H1 (cell line): Measurements from ENCODE around the gene FANCD2. TPM values are rescaled to one million over a fixed set of nuclear protein-coding genes. Genes with fewer than 3 reads are reported as not detected.

Experiments
- CTCF ChIA-PET: fragments of 300-600 bp; sonication (Branson Sonifier 250); formaldehyde crosslinking; loops from one replicate; lab custom pipeline; 2021; ENCODE audit not compliant: partially characterized antibody; lab: Charles Lee
- POLR2A ChIA-PET: fragments of 300-600 bp; sonication (Branson Sonifier 250); formaldehyde crosslinking; loops from one replicate; lab custom pipeline; 2021; ENCODE audit warnings: inconsistent platforms; ENCODE audit not compliant: partially characterized antibody; lab: Charles Lee
- DNase-seq, 2 experiments: peaks; one replicate each; pipeline versions ENCODE4 v3.0.0 to v3.0.0-alpha.2; 2010 to 2022; ENCODE audit warnings: low spot score in 2 of 2, low read depth in 1 of 2, mixed read lengths in 1 of 2
- FAIRE-seq: peaks from 2 replicates; lab custom pipeline; 2011; peaks lifted over from hg19 to GRCh38; lab: Jason Lieb, UNC
- H2AFZ ChIP-seq: 2 replicates; pipeline ENCODE4 v1.8.1; 2012; ENCODE audit warnings: low read length, inconsistent platforms
- H2AK5ac ChIP-seq: 2 replicates; pipeline ENCODE4 v1.6.1; 2013; ENCODE audit warnings: low read depth, low read length
- H2BK120ac ChIP-seq: replicated peaks from 2 replicates; pipeline ENCODE3; 2013; ENCODE audit warnings: low read depth, low read length, inconsistent platforms
- H2BK12ac ChIP-seq: 2 replicates; pipeline ENCODE4 v1.6.1; 2013; ENCODE audit warnings: low read depth, low read length
- H2BK15ac ChIP-seq: 2 replicates; pipeline ENCODE4 v1.6.1; 2013; ENCODE audit warnings: low read length
- H2BK20ac ChIP-seq: 2 replicates; pipeline ENCODE4 v1.6.1; 2013; ENCODE audit warnings: low read length
- H2BK5ac ChIP-seq: 2 replicates; pipeline ENCODE4 v1.6.1; 2013; ENCODE audit warnings: low read depth, low read length
- H3K14ac ChIP-seq: 2 replicates; pipeline ENCODE4 v1.6.1; 2013; ENCODE audit warnings: inconsistent platforms; ENCODE audit not compliant: insufficient read length
- H3K18ac ChIP-seq: 2 replicates; pipeline ENCODE4 v1.6.1; 2013; ENCODE audit warnings: low read length; ENCODE audit errors: extremely low read depth
- H3K23ac ChIP-seq: 2 replicates; pipeline ENCODE4 v1.6.1; 2013; ENCODE audit warnings: inconsistent platforms; ENCODE audit not compliant: insufficient read length
- H3K23me2 ChIP-seq: 2 replicates; pipeline ENCODE4 v1.6.1; 2013; ENCODE audit warnings: low read depth, low read length
- H3K27ac ChIP-seq: 2 replicates; pipeline ENCODE4 v1.6.1; 2011; ENCODE audit warnings: low read depth, low read length, inconsistent platforms
- H3K27me3 ChIP-seq, 4 experiments: replicated peaks in 1 of 4; 1 replicate in 1 of 4; 2 replicates in 3 of 4; pipeline versions ENCODE4 v1.6.1 to v1.8.1; 2011 to 2013; ENCODE audit warnings: low read length in 3 of 4, mild to moderate bottlenecking in 3 of 4, inconsistent platforms in 2 of 4, mixed read lengths in 2 of 4, moderate library complexity in 1 of 4; ENCODE audit not compliant: control insufficient read depth in 3 of 4, insufficient read depth in 3 of 4; ENCODE audit errors: extremely low read depth in 1 of 4
- H3K36me3 ChIP-seq, 4 experiments: 2 replicates each; pipeline versions ENCODE4 v1.6.1 to v1.8.1; 2011 to 2013; ENCODE audit warnings: mild to moderate bottlenecking in 4 of 4, low read length in 3 of 4, moderate library complexity in 2 of 4, control low read depth in 1 of 4, inconsistent platforms in 1 of 4; ENCODE audit not compliant: insufficient read depth in 4 of 4, control insufficient read depth in 2 of 4
- H3K4ac ChIP-seq: replicated peaks from 2 replicates; pipeline ENCODE3; 2013; ENCODE audit warnings: low read length, low read depth, mixed read lengths, inconsistent platforms; ENCODE audit not compliant: insufficient read length
- H3K4me1 ChIP-seq, 4 experiments: replicated peaks in 1 of 4; 1 replicate in 1 of 4; 2 replicates in 3 of 4; pipeline versions ENCODE4 v1.6.1 to v1.8.1; 2011 to 2013; ENCODE audit warnings: low read length in 3 of 4, inconsistent platforms in 2 of 4, mixed read lengths in 1 of 4; ENCODE audit not compliant: insufficient read depth in 4 of 4, control insufficient read depth in 3 of 4
- H3K4me2 ChIP-seq, 2 experiments: 2 replicates each; pipeline versions ENCODE4 v1.6.1 to v1.8.1; 2011 to 2013; ENCODE audit warnings: low read depth in 2 of 2, low read length in 2 of 2, control low read depth in 1 of 2, inconsistent platforms in 1 of 2, mild to moderate bottlenecking in 1 of 2; ENCODE audit not compliant: insufficient read depth in 1 of 2
- H3K4me3 ChIP-seq, 4 experiments: fragments of 200-600, 300-600 bp in 1 of 4; sonication (generic), shearing (Covaris generic), sonication (Bioruptor Twin) in 1 of 4; 2 replicates each; pipeline versions ENCODE4 v1.5.1 to v1.8.1; 2011 to 2016; ENCODE audit warnings: low read length in 4 of 4, low read depth in 3 of 4, control low read depth in 2 of 4, inconsistent platforms in 2 of 4, mild to moderate bottlenecking in 2 of 4, mixed read lengths in 1 of 4, moderate library complexity in 1 of 4; ENCODE audit not compliant: insufficient read depth in 2 of 4; ENCODE audit errors: extremely low read depth in 1 of 4
- H3K56ac ChIP-seq: replicated peaks from 2 replicates; pipeline ENCODE3; 2013; ENCODE audit warnings: low read depth, mild to moderate bottlenecking, mixed read lengths, low read length, inconsistent platforms; ENCODE audit not compliant: insufficient read length
- H3K79me1 ChIP-seq: 2 replicates; pipeline ENCODE4 v1.6.1; 2013; ENCODE audit warnings: low read depth, low read length, control low read depth
- H3K79me2 ChIP-seq, 2 experiments: 2 replicates each; pipeline versions ENCODE4 v1.6.1 to v1.8.1; 2012 to 2013; ENCODE audit warnings: low read length in 2 of 2, mild to moderate bottlenecking in 2 of 2, inconsistent platforms in 1 of 2; ENCODE audit not compliant: insufficient read depth in 2 of 2, control insufficient read depth in 1 of 2
- H3K9ac ChIP-seq, 4 experiments: replicated peaks in 1 of 4; 1 replicate in 1 of 4; 2 replicates in 3 of 4; pipeline versions ENCODE4 v1.6.1 to v1.8.1; 2011 to 2013; ENCODE audit warnings: low read depth in 3 of 4, low read length in 3 of 4, control low read depth in 2 of 4, mild to moderate bottlenecking in 2 of 4, moderate library complexity in 2 of 4, inconsistent platforms in 1 of 4; ENCODE audit errors: extremely low read depth in 1 of 4
- H3K9me3 ChIP-seq, 2 experiments: 2 replicates each; pipeline versions ENCODE4 v1.6.1 to v1.8.1; 2012 to 2013; ENCODE audit warnings: mild to moderate bottlenecking in 2 of 2, moderate library complexity in 2 of 2, control low read depth in 1 of 2, inconsistent platforms in 1 of 2, low read depth in 1 of 2, low read length in 1 of 2, mixed read lengths in 1 of 2; ENCODE audit not compliant: insufficient read depth in 2 of 2
- H4K20me1 ChIP-seq, 2 experiments: replicated peaks in 1 of 2; 2 replicates each; pipeline versions ENCODE3 to v1.8.1; 2011 to 2013; ENCODE audit warnings: inconsistent platforms in 2 of 2, low read length in 2 of 2, mild to moderate bottlenecking in 1 of 2; ENCODE audit not compliant: insufficient read depth in 2 of 2, control insufficient read depth in 1 of 2
- H4K5ac ChIP-seq: 2 replicates; pipeline ENCODE4 v1.6.1; 2013; ENCODE audit warnings: low read length, low read depth, mixed read lengths, inconsistent platforms; ENCODE audit not compliant: insufficient read length
- H4K8ac ChIP-seq: 2 replicates; pipeline ENCODE4 v1.8.0; 2013; ENCODE audit warnings: mild to moderate bottlenecking, moderate library complexity, low read length, inconsistent platforms; ENCODE audit not compliant: insufficient read depth; ENCODE audit errors: extremely low read depth
- H4K91ac ChIP-seq: replicated peaks from 2 replicates; pipeline ENCODE3; 2013; ENCODE audit warnings: low read length, mixed read lengths, inconsistent platforms; ENCODE audit not compliant: insufficient read length
- ASH2L ChIP-seq: fragments of 200-600, 300-600 bp; sonication (generic); IDR thresholded peaks from one replicate; pipeline ENCODE4 v1.7.1; 2017; ENCODE audit warnings: low read length
- BCL11A ChIP-seq, 2 experiments: IDR thresholded peaks; one replicate each; pipeline ENCODE4 v1.6.1; 2011; ENCODE audit warnings: low read depth in 2 of 2, low read length in 2 of 2, mild to moderate bottlenecking in 2 of 2
- BRCA1 ChIP-seq: IDR thresholded peaks from 2 replicates; pipeline ENCODE4 v1.6.1; 2012; ENCODE audit warnings: low read depth, low read length, improper control_type of control experiment
- HDAC6 ChIP-seq: IDR thresholded peaks from one replicate; pipeline ENCODE4 v1.7.1; 2012; ENCODE audit warnings: low read depth, mild to moderate bottlenecking, inconsistent platforms, low read length, moderate library complexity
- MAX ChIP-seq: IDR thresholded peaks from 2 replicates; pipeline ENCODE4 v1.6.1; 2012; ENCODE audit warnings: inconsistent platforms
- POLR2AphosphoS5 ChIP-seq: IDR thresholded peaks from 2 replicates; pipeline ENCODE4 v1.6.1; 2011; ENCODE audit warnings: low read depth, low read length
- POU5F1 ChIP-seq: IDR thresholded peaks from 2 replicates; pipeline ENCODE4 v1.6.1; 2011; ENCODE audit warnings: low read depth, mild to moderate bottlenecking, low read length, moderate library complexity
- SIX5 ChIP-seq: IDR thresholded peaks from 2 replicates; pipeline ENCODE4 v1.6.1; 2011; ENCODE audit warnings: mild to moderate bottlenecking, low read depth, low read length
- SP1 ChIP-seq: IDR thresholded peaks from 2 replicates; pipeline ENCODE4 v1.6.1; 2011; ENCODE audit warnings: low read depth, low read length
- TAF7 ChIP-seq: optimal IDR thresholded peaks from 2 replicates; pipeline ENCODE3; 2011; ENCODE audit warnings: low read depth, mild to moderate bottlenecking, inconsistent platforms, low read length, moderate library complexity, borderline replicate concordance
- TCF12 ChIP-seq: IDR thresholded peaks from 2 replicates; pipeline ENCODE4 v1.6.1; 2011; ENCODE audit warnings: low read depth, mild to moderate bottlenecking, low read length
- TEAD4 ChIP-seq: IDR thresholded peaks from 2 replicates; pipeline ENCODE4 v1.6.1; 2012; ENCODE audit warnings: low read depth, low read length, inconsistent platforms, mixed read lengths
- YY1 ChIP-seq: IDR thresholded peaks from 2 replicates; pipeline ENCODE4 v1.6.1; 2011; ENCODE audit warnings: low read depth, mild to moderate bottlenecking, low read length
- WGBS, 2 experiments: shearing (Covaris generic) in 1 of 2; methylation state at CpG; one replicate each; pipeline versions ENCODE4 v1.1.6 to v1.1.7; 2013 to 2015; ENCODE audit warnings: low lambda C conversion rate in 2 of 2, mixed read lengths in 2 of 2, inconsistent platforms in 1 of 2, low coverage in 1 of 2, missing lambda C conversion rate in 1 of 2; ENCODE audit not compliant: insufficient replicate concordance in 2 of 2, insufficient coverage in 1 of 2, insufficient read length in 1 of 2; ENCODE audit errors: extremely low coverage in 1 of 2, missing lambda C conversion rate in 1 of 2; 5-methylcytosine and 5-hydroxymethylcytosine counted together
- polyA plus RNA-seq, 7 experiments: library from polyadenylated mRNA; depleted of rRNA in 3 of 7; stranded (reverse) in 5 of 7; unstranded in 2 of 7; fragments of >200 nt in 5 of 7; fragments of 200-250 nt in 2 of 7; gene quantifications; 1 replicate in 5 of 7; 2 replicates in 1 of 7; 4 replicates in 1 of 7; pipeline versions ENCODE4 v1.2.1 to v1.2.3, GENCODE V29; 2011 to 2013; ENCODE audit warnings: missing spikeins in 2 of 7, mixed read lengths in 2 of 7
- total RNA-seq: library from RNA; stranded (reverse); fragmentation: NEBNext Ultra II Directional; extraction: Animal tissue kit (Norgen Biotek cat#: 25700); gene quantifications from 2 replicates; pipeline ENCODE4 v1.2.1, GENCODE V29; 2021

Gene FANCD2
- total and polyA plus RNA-seq, 2 of the 8 experiments (the other 6 are each of a cell fraction or from before 2014, with no cell fraction given), result 33.1 to 77.8 TPM

- ChIA-PET POLR2A (interaction anchor here (0.8 to 5.0 kb wide), 5 partner anchors 10 to 54 kb away, joined by 3 to 35 read pairs (median 3); partner anchors contain the start of gene EMC3), CTCF (interaction anchor here (0.6 to 1.0 kb wide), 2 partner anchors 38 to 926 kb away, joined by 3 to 5 read pairs; no protein-coding TSS in a partner anchor)
- no peak overlapping the region for H4K5ac ChIP-seq
- 95% methylated on average over 5 of the region's 5 CpGs; no CpG with 5 or more reads in 1 of the 2 experiments for WGBS, 2 experiments
- no peak overlapping the region for H3K4me2 ChIP-seq
- no peak overlapping the region for H2BK5ac ChIP-seq
- H4K20me1 ChIP-seq, result peaks cover 8 to 32% of the 10 kb centered on the region in 2 experiments
- peaks cover 0 to 3% (median 0%) of the 10 kb centered on the region in 4 experiments; a peak in 3 of 7 replicates for H3K4me1 ChIP-seq
- peaks cover 0 to 4% of the 10 kb centered on the region in 2 experiments; a peak in 1 of 4 replicates for H3K79me2 ChIP-seq
- H3K56ac ChIP-seq, result no peak overlapping the region
- no peak overlapping the region for H3K9ac ChIP-seq
- H4K8ac ChIP-seq, result no peak overlapping the region
- no peak overlapping the region for H2AFZ ChIP-seq
- peaks cover 4% of the 10 kb centered on the region; the same call in 1 of the 2 replicates for H3K23me2 ChIP-seq
- H3K9me3 ChIP-seq, result no peaks in the 10 kb centered on the region
- FAIRE-seq (no peak), DNase-seq (no peak)
- no peak overlapping the region for H3K23ac ChIP-seq
- no peak overlapping the region for H3K14ac ChIP-seq
- H2BK20ac ChIP-seq, result no peak overlapping the region
- H3K4me3 ChIP-seq, result no peak overlapping the region
- H3K27ac ChIP-seq, result no peak overlapping the region
- no peak overlapping the region for H2AK5ac ChIP-seq
- no peak overlapping the region for H4K91ac ChIP-seq
- H3K27me3 ChIP-seq, result no peaks in the 10 kb centered on the region
- H2BK15ac ChIP-seq, result no peak overlapping the region
- no peak overlapping the region for H2BK120ac ChIP-seq
- peaks cover 0 to 6% (median 3%) of the 10 kb centered on the region in 4 experiments; a peak in 2 of 8 replicates for H3K36me3 ChIP-seq
- H2BK12ac ChIP-seq, result no peak overlapping the region
- no peak overlapping the region for H3K18ac ChIP-seq
- peaks cover 2% of the 10 kb centered on the region; the same call in 1 of the 2 replicates for H3K79me1 ChIP-seq
- H3K4ac ChIP-seq, result no peak overlapping the region
- TF ChIP-seq POU5F1, result no peak
- TF ChIP-seq HDAC6, result no peak
- TF ChIP-seq BCL11A (IDR thresholded peaks at IDR 0.05; ENCODE audit: low read depth in 2 of 2, low read length in 2 of 2), result no peak
- no peak for TF ChIP-seq BRCA1
- TF ChIP-seq TAF7, result no peak
- no peak for TF ChIP-seq SIX5
- no peak for TF ChIP-seq TCF12
- TF ChIP-seq ASH2L, result no peak
- TF ChIP-seq YY1, result no peak
- no peak for TF ChIP-seq SP1
- TF ChIP-seq MAX, result no peak
- TF ChIP-seq POLR2AphosphoS5, result no peak; the same call in none of the 2 replicates
- TF ChIP-seq TEAD4, result no peak
These were observed 21.2 kb upstream of the FANCD2 start for GRCh38 chr3:10004960-10005564.
